NCI-H1436 (cell line): ENCODE measurements around the gene OXCT1.
"Not testable (repeated sequence)": the region's sequence is repeated elsewhere in the genome, so short reads cannot be mapped to it uniquely, and the experiment has no call there.

Experiments
- DNase-seq: peaks from one replicate; lab custom pipeline; 2025; lab: John Stamatoyannopoulos, UW

OXCT1 gene

DNA sequence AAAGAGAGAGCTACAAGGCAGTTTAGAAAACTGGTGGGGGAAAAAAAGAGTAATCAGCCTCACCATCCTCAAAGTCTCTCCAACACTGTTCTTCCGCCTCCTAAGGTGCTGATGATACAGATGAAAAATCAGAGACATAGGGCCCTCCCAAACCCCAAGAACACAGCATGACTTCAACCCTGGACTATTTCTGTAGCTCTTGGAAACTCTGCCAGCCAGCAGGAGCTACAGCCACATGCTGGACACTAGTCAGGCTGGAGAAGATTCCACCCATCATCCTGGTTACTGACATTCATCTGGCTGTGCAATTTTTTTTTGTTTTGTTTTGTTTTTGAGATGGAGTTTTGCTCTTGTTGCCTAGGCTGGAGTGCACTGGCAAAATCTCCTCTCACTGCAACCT is 42.4 kb downstream of the OXCT1 start:
- no peak for DNase-seq

GRCh38 chr5:41822036-41822435 is 48.2 kb downstream of the OXCT1 start:
- no peak for DNase-seq

DNA sequence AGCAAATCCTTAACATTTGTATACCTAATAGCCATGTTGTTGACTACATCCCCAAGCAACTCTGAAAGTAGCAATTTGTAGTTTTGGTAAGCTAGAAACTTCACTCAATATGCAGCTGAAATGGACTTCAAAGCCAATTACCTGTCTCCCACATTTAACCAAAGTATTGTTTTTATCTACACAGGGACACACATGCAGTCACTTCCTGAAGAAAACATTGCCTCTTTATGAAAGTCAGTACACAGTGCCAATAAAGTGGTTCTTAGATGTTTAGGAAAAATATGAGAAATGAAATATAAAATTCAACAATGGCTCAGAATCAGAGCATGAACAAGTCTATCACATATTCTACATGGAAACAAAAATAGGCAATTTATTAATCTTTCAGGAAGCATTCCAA is 49.2 kb downstream of the OXCT1 start:
- no peak for DNase-seq

DNA sequence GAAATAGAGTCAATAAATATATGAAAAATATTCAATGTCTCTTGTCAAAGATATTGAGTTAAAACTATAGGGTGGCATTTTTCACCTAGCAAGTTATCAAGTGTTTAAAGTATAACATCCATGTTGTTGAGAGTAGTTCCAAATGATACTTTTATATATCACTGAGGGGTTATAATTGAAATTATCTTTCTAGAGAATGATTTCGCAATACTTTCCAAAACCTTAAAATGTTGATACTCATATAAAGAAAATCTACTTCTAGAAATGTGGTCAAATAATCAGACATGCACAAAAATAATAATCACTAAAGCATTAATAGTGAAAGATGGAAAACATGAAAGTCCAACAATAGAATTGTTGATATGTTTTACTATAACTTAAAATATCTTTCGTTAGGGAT is 50.1 kb downstream of the OXCT1 start:
- no peak for DNase-seq

DNA sequence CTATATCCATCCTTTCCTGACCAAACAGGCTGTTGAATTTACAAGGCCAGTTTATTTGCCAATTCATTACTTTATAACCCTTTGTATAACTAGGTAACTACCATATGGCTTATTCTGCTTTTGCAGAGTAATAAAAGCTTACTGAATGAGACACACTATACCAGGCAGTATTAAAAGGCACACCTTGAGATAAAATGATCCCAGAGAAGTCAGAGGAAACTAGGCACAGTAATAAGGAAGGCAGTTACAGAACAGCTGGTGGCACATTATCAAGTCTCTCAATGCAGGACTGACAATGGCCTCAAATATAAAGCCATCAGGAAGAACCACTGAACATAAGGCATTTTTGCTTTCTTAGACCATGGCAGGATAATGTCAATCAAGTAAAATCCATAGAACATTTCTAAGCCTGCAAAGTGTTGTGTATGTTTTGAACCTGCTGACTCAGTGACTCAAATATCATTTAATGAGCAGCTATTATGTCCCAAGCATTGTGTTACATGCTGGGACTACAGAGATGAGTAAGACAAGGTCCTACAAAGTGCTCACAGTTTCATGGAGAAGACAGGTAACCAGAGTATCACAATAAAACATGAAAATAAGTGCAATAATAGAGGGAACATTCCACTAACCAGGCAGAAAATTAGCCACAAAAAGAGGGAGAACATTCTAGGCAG is 52.5 kb downstream of the OXCT1 start:
- no peak for DNase-seq

GRCh38 chr5:41815663-41816229 is 54.5 kb downstream of the OXCT1 start:
- no peak for DNase-seq

GRCh38 chr5:41815261-41815660 is 55.0 kb downstream of the OXCT1 start:
- DNase-seq: no peak

DNA sequence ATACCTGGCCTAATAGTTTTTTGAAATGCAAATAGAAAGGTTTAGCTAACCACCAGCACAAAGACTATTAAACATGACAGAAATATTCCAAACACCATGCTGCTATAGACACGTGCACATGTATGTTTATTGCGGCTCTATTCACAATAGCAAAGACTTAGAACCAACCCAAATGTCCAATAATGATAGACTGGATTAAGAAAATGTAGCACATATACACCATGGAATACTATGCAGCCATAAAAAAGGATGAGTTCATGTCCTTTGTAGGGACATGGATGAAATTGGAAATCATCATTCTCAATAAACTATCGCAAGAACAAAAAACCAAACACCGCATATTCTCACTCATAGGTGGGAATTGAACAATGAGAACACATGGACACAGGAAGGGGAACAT is 55.9 kb downstream of the OXCT1 start:
- DNase-seq: not testable (repeated sequence)

GRCh38 chr5:41812156-41812555 is 58.1 kb downstream of the OXCT1 start:
- no peak for DNase-seq

DNA sequence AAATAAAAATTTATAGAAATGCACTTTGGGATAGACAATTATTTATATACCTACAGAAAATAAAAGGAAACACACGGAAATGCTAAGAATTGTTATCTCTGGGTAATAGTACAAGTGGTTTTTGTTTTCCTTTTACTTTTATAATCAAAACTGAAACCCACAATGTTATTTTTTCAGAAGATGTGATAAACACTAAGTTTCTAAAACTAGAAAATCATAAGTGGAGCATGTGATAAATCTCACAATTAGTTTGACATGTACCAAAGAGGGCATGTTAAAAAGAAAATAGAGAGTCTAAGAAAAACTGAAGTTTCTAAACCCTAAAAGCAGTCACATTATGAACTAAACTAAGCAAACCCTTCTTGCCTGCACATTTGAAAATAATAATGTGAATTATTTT is 61.1 kb downstream of the OXCT1 start:
- DNase-seq: no peak

GRCh38 chr5:41808294-41808693 is 61.9 kb downstream of the OXCT1 start:
- DNase-seq: no peak

DNA sequence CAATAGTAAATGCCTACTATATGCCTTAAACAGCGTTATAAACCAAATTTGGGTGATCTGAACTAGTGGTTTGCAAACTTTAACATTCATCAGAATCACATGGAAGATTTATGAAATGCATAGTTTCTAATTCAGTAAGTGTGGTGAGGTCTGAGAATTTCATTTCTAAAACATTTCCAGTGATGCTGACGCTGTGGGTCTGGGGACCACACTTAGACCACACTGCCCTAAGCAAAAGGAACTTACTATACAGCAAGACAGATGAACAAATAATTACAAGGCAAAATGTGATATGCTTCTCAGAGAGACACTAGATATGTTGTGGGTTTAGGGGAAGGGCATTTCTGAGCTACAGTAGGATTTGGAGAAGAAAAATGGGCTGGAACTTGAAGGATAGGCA is 72.6 kb downstream of the OXCT1 start:
- DNase-seq: no peak

GRCh38 chr5:41796061-41796460 is 74.2 kb downstream of the OXCT1 start:
- no peak for DNase-seq

- DNase-seq: no peak
These were observed 75.1 kb downstream of the OXCT1 start for GRCh38 chr5:41795125-41795524.

DNA sequence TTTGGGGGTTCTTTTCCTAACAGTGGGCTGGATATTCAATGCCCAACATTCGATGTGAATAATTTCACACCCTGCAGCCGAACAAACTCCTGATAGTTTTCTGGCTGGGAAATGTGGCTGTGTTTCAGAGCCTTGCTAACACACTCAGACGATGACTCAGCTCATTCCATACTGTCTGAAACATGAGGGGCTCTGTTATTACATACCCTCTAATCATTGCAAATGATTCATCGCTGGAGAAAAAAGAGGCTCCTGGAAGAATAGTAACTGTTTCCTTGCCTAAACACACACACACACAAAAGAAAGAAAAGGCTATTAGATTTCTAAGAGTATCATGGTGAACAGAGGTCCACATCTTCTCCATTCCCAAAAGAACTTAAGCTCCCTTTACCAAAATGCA is 75.8 kb downstream of the OXCT1 start:
- no peak for DNase-seq

DNA sequence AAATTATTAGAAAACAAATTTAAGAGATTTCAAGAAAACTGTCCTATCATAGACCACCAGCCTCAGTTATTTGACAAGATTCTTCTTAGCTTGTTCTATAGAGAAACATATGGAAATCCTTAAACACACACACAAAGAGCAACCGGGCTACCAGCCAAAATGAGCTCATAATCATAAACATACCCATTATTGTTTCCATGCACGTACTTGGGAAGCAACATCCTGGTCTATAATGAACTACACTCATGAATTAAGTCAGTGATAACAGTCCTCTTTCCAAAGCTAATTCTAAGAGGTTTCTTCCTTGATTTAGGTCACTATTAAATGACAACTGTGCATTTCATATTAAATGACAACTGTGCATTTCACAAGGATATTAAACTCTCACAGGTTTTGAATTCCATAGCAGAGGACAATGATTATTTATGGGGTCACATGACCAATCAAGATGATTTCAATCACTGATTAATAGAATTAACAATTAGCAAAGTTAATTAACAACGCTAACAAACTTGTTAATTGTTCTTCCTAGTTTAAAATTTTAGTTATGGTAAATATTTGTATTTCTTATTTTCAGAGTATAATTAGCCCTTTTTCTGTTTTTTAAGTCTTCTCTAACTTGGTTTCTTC is 77.0 kb downstream of the OXCT1 start:
- DNase-seq: peak; percentile 11

GRCh38 chr5:41790038-41790776 is 80.0 kb downstream of the OXCT1 start:
- DNase-seq: no peak

GRCh38 chr5:41789434-41789833 is 80.8 kb downstream of the OXCT1 start:
- DNase-seq: no peak

GRCh38 chr5:41788941-41789368 is 81.3 kb downstream of the OXCT1 start:
- DNase-seq: no peak

DNA sequence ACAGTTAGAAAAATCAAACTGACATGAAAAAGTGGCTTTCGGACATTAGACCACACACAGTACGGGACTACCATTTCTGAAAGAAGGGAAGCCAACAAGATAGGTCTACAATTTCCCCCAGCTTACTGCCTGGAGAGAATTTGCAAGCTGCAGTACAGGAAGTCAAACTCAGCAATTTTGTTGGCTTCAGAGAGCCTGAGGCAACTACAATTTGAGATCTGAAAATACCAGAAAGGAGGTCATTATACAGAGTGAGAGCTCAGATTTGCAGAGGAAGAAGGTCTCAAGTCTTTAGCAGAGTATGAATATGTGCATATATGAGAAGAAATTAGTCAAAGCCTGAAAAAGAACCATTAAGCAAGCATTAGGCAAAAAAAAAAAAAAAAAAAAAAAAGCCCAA is 83.0 kb downstream of the OXCT1 start:
- DNase-seq: no peak

DNA sequence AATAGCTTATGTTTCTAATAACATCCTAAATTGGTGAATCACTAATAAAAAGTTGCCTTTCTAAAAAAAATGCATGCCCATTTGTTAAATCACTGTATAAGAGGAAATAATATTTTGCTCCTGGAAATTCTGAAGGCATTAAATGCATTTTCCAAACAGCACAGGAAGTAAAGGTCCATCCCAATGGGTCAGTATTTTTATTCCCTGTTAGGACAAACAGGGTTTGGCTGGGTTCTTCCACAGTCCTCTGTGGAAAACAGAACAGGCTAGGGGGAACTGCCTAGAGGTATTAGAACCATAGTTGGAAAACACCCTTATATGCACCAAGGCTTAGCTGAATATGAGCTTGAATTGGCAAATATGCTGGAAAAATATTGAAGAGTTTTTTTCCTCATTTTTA is 85.2 kb downstream of the OXCT1 start:
- DNase-seq: no peak

- no peak for DNase-seq
These were observed 91.8 kb downstream of the OXCT1 start for GRCh38 chr5:41778410-41778809.

- no peak for DNase-seq
These were observed 93.8 kb downstream of the OXCT1 start for GRCh38 chr5:41776435-41776834.
